WTC11 (cell line): Measurements from ENCODE around the gene SH3BP2.

Source experiments
- CREB1 ChIP-seq: sonication (generic); formaldehyde crosslinking; IDR thresholded peaks from 2 replicates; pipeline ENCODE4 v1.8.0; 2023; ENCODE audit warnings: mild to moderate bottlenecking, missing genetic modification reagents
- CTCF ChIP-seq: fragments of 200-600 bp; IDR thresholded peaks from 2 replicates; pipeline ENCODE4 v1.8.0; 2022; ENCODE audit warnings: antibody characterized with exemption
- FOXP1 ChIP-seq: sonication (generic); formaldehyde crosslinking; IDR thresholded peaks from 2 replicates; pipeline ENCODE4 v1.8.0; 2022; ENCODE audit warnings: missing genetic modification reagents, mild to moderate bottlenecking, moderate library complexity, borderline replicate concordance
- IRF2 ChIP-seq: sonication (generic); formaldehyde crosslinking; IDR thresholded peaks from 2 replicates; pipeline ENCODE4 v1.8.0; 2022; ENCODE audit warnings: low read depth, missing genetic modification reagents, borderline replicate concordance
- JUN ChIP-seq: sonication (generic); formaldehyde crosslinking; IDR thresholded peaks from 2 replicates; pipeline ENCODE4 v1.8.0; 2023; ENCODE audit warnings: mild to moderate bottlenecking, missing genetic modification reagents
- MAX ChIP-seq: sonication (generic); formaldehyde crosslinking; IDR thresholded peaks from 2 replicates; pipeline ENCODE4 v1.8.0; 2022; ENCODE audit warnings: mild to moderate bottlenecking, missing genetic modification reagents
- MXD4 ChIP-seq: fragments of 250-450 bp; sonication (Bioruptor Pico); IDR thresholded peaks from 2 replicates; pipeline ENCODE4 v1.8.0; 2021; ENCODE audit warnings: mild to moderate bottlenecking, moderate library complexity, borderline replicate concordance
- NR2C2 ChIP-seq: sonication (generic); formaldehyde crosslinking; IDR thresholded peaks from 2 replicates; pipeline ENCODE4 v1.8.0; 2022; ENCODE audit warnings: mild to moderate bottlenecking, missing genetic modification reagents
- STAT6 ChIP-seq: sonication (generic); formaldehyde crosslinking; conservative IDR thresholded peaks from 2 replicates; pipeline ENCODE4 v1.8.1; 2023; ENCODE audit warnings: mild to moderate bottlenecking, low read depth, missing genetic modification reagents, moderate library complexity
- TCF7 ChIP-seq: sonication (generic); formaldehyde crosslinking; IDR thresholded peaks from 2 replicates; pipeline ENCODE4 v1.8.0; 2022; ENCODE audit warnings: mild to moderate bottlenecking, low read depth, missing genetic modification reagents, moderate library complexity
- TEAD4 ChIP-seq: sonication (generic); formaldehyde crosslinking; IDR thresholded peaks from 2 replicates; pipeline ENCODE4 v1.8.0; 2022; ENCODE audit warnings: mild to moderate bottlenecking, missing genetic modification reagents

GRCh38 chr4:2792711-2793585 is at the start of gene SH3BP2:
- TF ChIP-seq JUN (CRISPR knock-in tag), result peak; percentile 85; the same call in 1 of the 2 replicates
- TF ChIP-seq CTCF, result no peak
- 0 out of 2 replicates have a peak, but pooled peaks have one; percentile 31 for TF ChIP-seq TEAD4 (CRISPR knock-in tag)
- no peak for TF ChIP-seq IRF2 (CRISPR knock-in tag)
- peak; percentile 98 for TF ChIP-seq MAX
- peak; percentile 59; the same call in 1 of the 2 replicates for TF ChIP-seq CREB1 (CRISPR knock-in tag)
- 0 out of 2 replicates have a peak, but pooled peaks have one; percentile 46 for TF ChIP-seq NR2C2
- TF ChIP-seq TCF7 (CRISPR knock-in tag), result peak; percentile 85; the same call in 1 of the 2 replicates
- TF ChIP-seq FOXP1 (CRISPR knock-in tag), result peak; percentile 85
- no peak for TF ChIP-seq MXD4 (CRISPR knock-in tag)
- TF ChIP-seq STAT6 (CRISPR knock-in tag), result no peak
